Sigmoid colon (tissue), 7 donors: ENCODE measurements around the gene COTL1. TPM values are rescaled to one million over a fixed set of nuclear protein-coding genes. Genes with fewer than 3 reads are reported as not detected.

Source experiments
- DNase-seq: peaks from one replicate; pipeline ENCODE4 v3.0.0-alpha.2; 2019
- H3K27ac ChIP-seq, 4 donors: fragments of 200-600 bp; sonication (generic); one replicate each; pipeline ENCODE4 v1.5.1; 2016 to 2019; ENCODE audit warnings: mild to moderate bottlenecking in 1 of 4
- H3K27me3 ChIP-seq, 3 donors: fragments of 200-600 bp; sonication (generic); one replicate each; pipeline ENCODE4 v1.5.1; 2019; ENCODE audit warnings: mild to moderate bottlenecking in 1 of 3
- H3K36me3 ChIP-seq, 4 donors: fragments of 200-600 bp; sonication (generic); one replicate each; pipeline ENCODE4 v1.5.1; 2016 to 2019
- H3K4me1 ChIP-seq, 4 donors: fragments of 200-600 bp; sonication (generic); one replicate each; pipeline ENCODE4 v1.5.1; 2017 to 2019
- H3K4me3 ChIP-seq, 4 donors: fragments of 200-600 bp; sonication (generic); one replicate each; pipeline ENCODE4 v1.5.1; 2017 to 2019; ENCODE audit warnings: mild to moderate bottlenecking in 2 of 4, moderate library complexity in 1 of 4
- H3K9me3 ChIP-seq, 4 donors: fragments of 200-600 bp in 3 of 4; sonication (generic) in 3 of 4; one replicate each; pipeline versions ENCODE4 v1.5.1 to v1.6.1; 2013 to 2019
- EP300 ChIP-seq, 4 donors: sonication (generic); formaldehyde crosslinking; IDR thresholded peaks; one replicate each; pipeline ENCODE4 v1.6.1; 2017; ENCODE audit warnings: antibody characterized with exemption in 4 of 4
- POLR2A ChIP-seq, 2 donors: fragments of 450-650 bp; IDR thresholded peaks; one replicate each; pipeline ENCODE4 v1.6.1; 2016; ENCODE audit warnings: antibody characterized with exemption in 2 of 2, mild to moderate bottlenecking in 2 of 2, moderate library complexity in 2 of 2
- POLR2AphosphoS5 ChIP-seq, 4 donors: sonication (generic); formaldehyde crosslinking; IDR thresholded peaks; one replicate each; pipeline ENCODE4 v1.6.1; 2017; ENCODE audit warnings: antibody characterized with exemption in 4 of 4
- WGBS, 2 donors: extraction: QIAGEN DNeasy Blood & Tissue Kit; methylation state at CpG; one replicate each; pipeline ENCODE4 v1.1.7; 2013; 5-methylcytosine and 5-hydroxymethylcytosine counted together
- intact Hi-C: fragments of 100-400 bp; cut with DNase I; formaldehyde crosslinking; loops from one replicate; pipeline ENCODE4 v1.15.1; 2023
- polyA plus RNA-seq, 3 donors: library from polyadenylated mRNA; stranded (reverse); fragments of 200-250 nt; gene quantifications; one replicate each; pipeline ENCODE4 v1.2.3, GENCODE V29; 2013
- total RNA-seq, 4 donors: library from RNA; depleted of rRNA; stranded (reverse); fragments of >200 nt; gene quantifications; one replicate each; pipeline ENCODE4 v1.1.0, GENCODE V29; 2016
- TF ChIP-seq, protein P1 (sequence below), 4 experiments: fragments of 450-650 bp in 3 of 4; fragments of 200-600 bp in 1 of 4; IDR thresholded peaks; one replicate each; pipeline ENCODE4 v1.5.1; 2016 to 2019; ENCODE audit warnings: antibody characterized with exemption in 4 of 4, mild to moderate bottlenecking in 3 of 4, moderate library complexity in 2 of 4
- donor health status: healthy with polysubstance abuse.
- donor health status: Bipolar disorder and iron deficiency.
- donor health status: healthy.

COTL1 gene
- total and polyA plus RNA-seq, 7 donors, result 34.6 to 160 (median 48.6) TPM

- DNase-seq, result no peak
- intact Hi-C loops, result loop anchor here (10.0 kb wide), 2 partner anchors 298 to 428 kb away; partner anchors contain the start of gene TAF1C
- H3K27ac ChIP-seq, result peak overlapping the region in 2 of 4 donors; percentile 66 to 90
- H3K9me3 ChIP-seq, result no peaks in the 10 kb centered on the region
- no peak overlapping the region for H3K4me3 ChIP-seq
- H3K27me3 ChIP-seq, result no peaks in the 10 kb centered on the region
- WGBS, 2 donors, result 95 to 96% methylated on average over 7 of the region's 7 CpGs
- TF ChIP-seq EP300 (IDR thresholded peaks at IDR 0.05) (no peak), POLR2AphosphoS5 (IDR thresholded peaks at IDR 0.05) (no peak), POLR2A (IDR thresholded peaks at IDR 0.05) (no peak)
- TF ChIP-seq, protein P1, sequence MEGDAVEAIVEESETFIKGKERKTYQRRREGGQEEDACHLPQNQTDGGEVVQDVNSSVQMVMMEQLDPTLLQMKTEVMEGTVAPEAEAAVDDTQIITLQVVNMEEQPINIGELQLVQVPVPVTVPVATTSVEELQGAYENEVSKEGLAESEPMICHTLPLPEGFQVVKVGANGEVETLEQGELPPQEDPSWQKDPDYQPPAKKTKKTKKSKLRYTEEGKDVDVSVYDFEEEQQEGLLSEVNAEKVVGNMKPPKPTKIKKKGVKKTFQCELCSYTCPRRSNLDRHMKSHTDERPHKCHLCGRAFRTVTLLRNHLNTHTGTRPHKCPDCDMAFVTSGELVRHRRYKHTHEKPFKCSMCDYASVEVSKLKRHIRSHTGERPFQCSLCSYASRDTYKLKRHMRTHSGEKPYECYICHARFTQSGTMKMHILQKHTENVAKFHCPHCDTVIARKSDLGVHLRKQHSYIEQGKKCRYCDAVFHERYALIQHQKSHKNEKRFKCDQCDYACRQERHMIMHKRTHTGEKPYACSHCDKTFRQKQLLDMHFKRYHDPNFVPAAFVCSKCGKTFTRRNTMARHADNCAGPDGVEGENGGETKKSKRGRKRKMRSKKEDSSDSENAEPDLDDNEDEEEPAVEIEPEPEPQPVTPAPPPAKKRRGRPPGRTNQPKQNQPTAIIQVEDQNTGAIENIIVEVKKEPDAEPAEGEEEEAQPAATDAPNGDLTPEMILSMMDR (IDR thresholded peaks at IDR 0.05), result no peak
- H3K4me1 ChIP-seq, result peaks cover 0 to 82% (median 60%) of the 10 kb centered on the region in 4 donors
- H3K36me3 ChIP-seq, result no peaks in the 10 kb centered on the region
These were observed 5.2 kb downstream of the COTL1 start for GRCh38 chr16:84612686-84613085.

DNA sequence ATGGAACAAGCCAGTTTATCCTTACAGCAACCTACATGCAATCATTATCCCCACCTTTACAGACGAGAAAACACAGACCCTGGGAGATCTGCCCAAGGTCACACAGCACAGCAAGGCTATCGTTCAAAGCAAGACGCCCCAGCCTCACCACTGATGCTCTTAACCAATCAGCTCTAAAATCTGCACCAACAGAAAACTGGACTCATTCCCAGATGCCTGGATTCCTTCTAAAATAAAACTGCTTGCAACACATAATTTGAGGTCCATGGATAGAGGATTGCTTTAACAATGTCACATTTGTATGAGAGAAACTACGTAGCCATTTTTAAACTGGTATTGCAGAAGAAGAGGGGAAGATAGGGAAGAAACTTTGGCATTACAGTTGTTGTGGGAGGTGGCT is 6.8 kb downstream of the COTL1 start:
- 71 to 80% methylated on average over 4 of the region's 4 CpGs for WGBS, 2 donors
- DNase-seq, result no peak
- H3K4me1 ChIP-seq, result peaks cover 0 to 66% (median 45%) of the 10 kb centered on the region in 4 donors
- no peaks in the 10 kb centered on the region for H3K27me3 ChIP-seq
- H3K27ac ChIP-seq, result peak overlapping the region in 3 of 4 donors; percentile 52 to 90 (median 66)
- no peak overlapping the region for H3K4me3 ChIP-seq
- no peaks in the 10 kb centered on the region for H3K36me3 ChIP-seq
- no peaks in the 10 kb centered on the region for H3K9me3 ChIP-seq
- intact Hi-C loops, result loop anchor here (10.0 kb wide), 2 partner anchors 296 to 426 kb away; partner anchors contain the start of gene TAF1C
- TF ChIP-seq, protein P1 (IDR thresholded peaks at IDR 0.05), result no peak
- peak in 1 of 4 donors; percentile 8 for TF ChIP-seq POLR2AphosphoS5 (IDR thresholded peaks at IDR 0.05)

DNA sequence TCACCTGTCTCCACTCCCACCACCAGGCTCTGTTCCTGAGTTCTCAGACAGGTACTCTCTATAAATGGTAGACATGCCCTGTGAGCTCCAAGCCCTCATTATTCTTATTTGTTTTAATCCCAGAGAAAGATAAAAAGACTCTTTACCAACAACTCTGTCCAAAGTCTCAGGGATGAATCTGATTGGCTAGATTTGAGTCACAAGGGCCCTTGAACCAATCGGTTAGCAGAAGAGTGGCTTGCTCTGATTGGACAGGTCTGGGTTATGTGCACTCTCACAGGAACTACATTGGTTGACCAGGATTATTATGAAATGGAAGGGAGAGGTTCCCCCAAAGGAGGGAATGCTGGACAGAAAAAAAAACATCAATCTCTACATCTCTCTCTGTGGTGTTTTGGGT is 7.5 kb downstream of the COTL1 start:
- no peaks in the 10 kb centered on the region for H3K27me3 ChIP-seq
- no peaks in the 10 kb centered on the region for H3K36me3 ChIP-seq
- 91 to 93% methylated on average over 1 of the region's 1 CpG for WGBS, 2 donors
- H3K9me3 ChIP-seq, result no peaks in the 10 kb centered on the region
- peak overlapping the region in 3 of 4 donors; percentile 18 to 90 (median 66) for H3K27ac ChIP-seq
- intact Hi-C loops, result loop anchor here (10.0 kb wide), 2 partner anchors 296 to 426 kb away; partner anchors contain the start of gene TAF1C
- DNase-seq, result no peak
- H3K4me1 ChIP-seq, result peaks cover 0 to 61% (median 41%) of the 10 kb centered on the region in 4 donors
- no peak overlapping the region for H3K4me3 ChIP-seq
- TF ChIP-seq, protein P1 (IDR thresholded peaks at IDR 0.05), result no peak
- TF ChIP-seq POLR2A (IDR thresholded peaks at IDR 0.05), result no peak

DNA sequence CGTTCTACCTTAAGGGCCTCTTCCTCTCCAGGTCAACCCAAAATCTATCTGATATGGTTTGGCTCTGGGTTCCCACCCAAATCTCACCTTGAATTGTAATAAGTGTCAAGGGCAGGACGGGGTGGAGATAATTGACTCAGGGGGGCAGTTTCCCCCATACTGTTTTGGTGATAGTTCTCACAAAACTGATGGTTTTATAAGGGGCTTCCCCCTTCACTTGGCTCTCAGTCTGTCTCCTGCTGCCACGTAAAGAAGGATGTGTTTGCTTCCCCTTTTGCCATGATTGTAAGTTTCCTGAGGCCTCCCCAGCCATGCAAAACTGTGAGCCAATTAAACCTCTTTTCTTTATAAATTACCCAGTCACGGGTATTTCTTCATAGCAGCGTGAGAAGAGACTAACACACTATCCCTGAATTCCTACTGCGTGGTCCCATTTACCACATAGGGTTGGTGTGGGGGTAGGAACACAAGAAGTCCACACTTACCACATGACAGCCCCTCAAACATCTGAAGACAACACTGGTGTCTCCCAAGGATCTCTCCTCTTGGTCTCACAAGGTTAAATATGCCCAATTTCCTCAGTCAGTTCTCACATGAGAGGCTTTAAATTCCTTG is 8.2 kb downstream of the COTL1 start:
- Histone ChIP-seq H3K4me1 (peaks cover 0 to 61% (median 34%) of the 10 kb centered on the region in 4 donors), H3K9me3 (no peaks in the 10 kb centered on the region), H3K4me3 (no peak overlapping the region), H3K27me3 (no peaks in the 10 kb centered on the region), H3K36me3 (no peaks in the 10 kb centered on the region), H3K27ac (peak overlapping the region; percentile 5 to 90 (median 42))
- no peak for TF ChIP-seq POLR2AphosphoS5 (IDR thresholded peaks at IDR 0.05)
- TF ChIP-seq, protein P1 (IDR thresholded peaks at IDR 0.05), result no peak
- no peak for TF ChIP-seq EP300 (IDR thresholded peaks at IDR 0.05)
- no peak for TF ChIP-seq POLR2A (IDR thresholded peaks at IDR 0.05)
- WGBS, 2 donors, result 73 to 80% methylated on average over 6 of the region's 6 CpGs
- intact Hi-C loops, result loop anchor here (10.0 kb wide), 2 partner anchors 295 to 425 kb away; partner anchors contain the start of gene TAF1C
- no peak for DNase-seq
